HG03196 (cell line): Measurements from ENCODE around the gene PTAR1.

Experiments
- ATAC-seq: cut with Tn5 transposase; IDR thresholded peaks from one replicate; pipeline ENCODE4 v1.9.1; 2021; ENCODE audit not compliant: unreplicated experiment

The PTAR1 gene

DNA sequence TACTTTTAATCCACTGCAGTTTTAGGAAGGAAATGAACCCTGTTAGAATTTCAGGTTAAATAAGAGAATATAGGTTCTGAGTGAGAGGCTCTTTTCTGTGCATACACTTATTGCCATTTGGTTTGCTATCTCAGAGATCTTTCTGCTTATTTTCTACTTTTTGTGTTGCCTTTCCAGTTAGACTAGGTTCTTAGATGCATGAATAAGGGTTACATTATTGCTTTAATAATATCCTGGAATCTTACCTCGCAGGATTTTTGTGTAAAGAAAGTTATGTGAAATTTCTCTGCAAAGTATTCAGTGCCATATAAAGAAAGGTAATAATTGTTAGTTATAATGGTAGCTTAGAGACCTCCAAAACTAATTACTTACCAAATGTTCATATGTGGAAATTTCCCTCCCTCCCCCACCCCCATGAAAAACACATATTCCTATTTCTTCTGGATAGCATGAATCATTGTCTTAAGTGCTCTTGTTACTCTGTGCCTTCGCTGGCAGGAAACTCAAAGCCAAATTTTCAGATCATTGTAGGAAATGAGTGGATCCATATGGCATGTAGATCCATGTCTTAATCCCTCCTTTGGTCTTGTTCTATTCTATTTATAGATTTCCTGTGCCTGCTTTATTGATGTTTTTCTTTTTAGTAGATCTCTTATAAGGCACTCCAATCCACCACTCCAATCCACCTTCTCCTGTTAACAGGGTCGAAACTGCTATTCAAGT is 84.9 kb downstream of the PTAR1 start:
- no peak for ATAC-seq

DNA sequence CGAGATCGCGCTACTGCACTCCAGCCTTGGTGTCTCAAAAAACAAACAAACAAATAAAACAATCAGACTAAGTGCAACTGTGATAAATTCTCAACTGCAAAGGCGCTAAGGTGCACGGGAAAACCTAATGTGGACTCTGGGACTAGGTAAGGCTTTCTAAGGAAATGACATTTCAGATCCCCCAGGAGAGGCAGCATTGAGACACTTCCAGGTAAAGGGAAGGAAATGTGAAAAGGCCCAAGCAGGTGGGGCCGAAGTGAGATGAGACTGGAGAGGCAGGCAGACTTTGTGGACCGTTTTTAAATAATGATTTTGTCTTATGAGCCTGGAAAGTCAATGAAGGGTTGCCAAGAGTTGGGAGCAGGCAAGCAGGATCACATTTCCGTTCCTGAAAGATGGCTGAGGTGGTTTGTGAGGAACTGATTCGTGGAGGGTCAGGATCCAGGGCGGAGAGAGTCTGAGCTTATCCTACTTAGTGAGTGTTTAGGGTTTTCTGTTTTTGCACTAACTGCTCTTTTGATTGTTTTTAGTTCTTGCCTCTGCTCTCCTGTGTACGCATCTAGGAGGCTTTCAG is 85.6 kb downstream of the PTAR1 start:
- no peak for ATAC-seq

DNA sequence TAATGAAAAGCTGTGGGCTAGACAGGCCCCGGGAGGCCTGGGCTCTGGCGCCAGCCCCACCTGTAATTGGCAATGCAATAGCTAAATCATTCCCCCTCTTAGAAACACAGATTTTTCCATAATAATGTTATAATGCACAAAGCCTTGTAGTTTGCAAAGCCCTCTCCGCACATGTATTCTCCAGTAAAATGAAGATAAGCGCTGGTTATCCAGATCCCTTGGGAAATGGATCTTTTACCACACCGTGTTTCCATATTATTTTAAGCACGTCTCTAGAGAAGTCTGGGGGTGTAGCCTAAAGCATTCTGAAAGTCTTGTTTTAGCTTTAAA is 86.5 kb downstream of the PTAR1 start:
- no peak for ATAC-seq

DNA sequence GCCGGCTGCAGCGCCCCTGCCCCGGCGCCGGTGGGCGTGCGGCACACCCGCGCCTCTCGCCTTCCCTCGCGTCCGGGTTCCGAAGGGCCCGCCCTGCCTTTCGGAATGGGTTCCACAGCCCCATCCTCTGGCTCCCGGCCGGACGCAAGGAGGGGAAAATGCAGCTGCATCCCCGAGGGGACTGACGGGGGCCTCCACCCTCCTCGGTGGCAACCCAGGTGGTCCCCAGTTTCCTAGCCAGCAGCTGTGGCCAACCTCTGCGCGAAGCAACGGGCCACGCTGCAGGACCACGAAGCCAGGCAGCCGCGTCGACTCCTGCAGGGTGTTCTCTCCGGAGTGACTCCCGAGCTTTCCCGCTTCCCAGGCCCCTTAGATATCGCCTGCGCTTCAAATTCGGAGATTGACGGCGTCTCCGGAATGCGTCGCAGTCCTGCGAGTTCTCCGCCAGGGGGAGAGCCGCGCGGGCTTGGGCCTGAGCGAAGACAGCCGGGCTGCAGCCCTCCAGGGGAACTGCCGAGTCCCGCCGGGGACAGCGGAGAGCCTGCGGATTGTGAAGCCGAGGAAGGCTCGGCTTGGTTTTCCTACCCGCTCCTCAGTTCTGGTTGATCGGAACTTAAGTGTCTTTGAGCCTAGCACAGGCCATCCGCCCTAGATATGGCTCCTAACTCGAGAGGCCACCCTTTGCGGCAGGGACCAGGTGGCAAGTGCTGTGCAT is 87.1 kb downstream of the PTAR1 start:
- ATAC-seq = peak; percentile 95

DNA sequence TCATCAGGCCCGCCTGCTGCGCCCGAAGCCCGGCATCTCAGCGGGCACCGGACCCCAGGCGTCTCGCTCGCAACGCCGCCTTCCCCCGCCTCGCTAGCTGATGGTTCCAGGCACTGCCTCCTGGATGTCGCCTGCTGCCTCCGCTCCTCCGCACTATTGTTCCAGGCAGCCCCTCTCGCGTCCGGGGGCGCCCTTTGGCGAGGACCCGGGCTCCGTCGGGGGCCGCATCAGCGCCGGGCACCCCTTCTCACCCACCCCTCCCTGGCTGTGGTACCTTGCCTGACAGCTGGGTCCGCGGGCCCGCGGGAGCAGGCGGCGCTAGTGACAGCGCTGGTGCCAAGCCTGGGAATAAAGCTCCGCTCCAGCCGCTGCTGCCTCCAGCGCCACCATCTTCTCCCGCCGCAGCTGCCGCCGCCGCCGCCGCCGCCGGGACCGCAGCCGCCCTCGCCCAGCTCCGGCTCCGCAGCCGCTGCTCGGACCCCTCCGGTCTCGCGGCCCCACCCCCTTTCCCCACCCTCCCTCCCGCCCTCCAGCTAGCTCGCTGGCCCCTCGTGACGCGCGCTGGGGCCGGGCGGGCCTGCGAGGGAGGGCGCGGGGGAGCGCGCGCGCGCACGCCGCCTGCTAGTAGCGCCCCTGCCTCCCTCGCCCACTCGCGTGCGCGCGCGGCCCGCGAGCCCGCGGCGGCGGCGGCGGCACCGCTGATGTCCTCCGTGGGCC is 87.8 kb downstream of the PTAR1 start, which contains the start of gene APBA1:
APBA1 (minus strand) TSS at position 493 of the 717 bp plus-strand sequence.
- peak; percentile 34 for ATAC-seq

DNA sequence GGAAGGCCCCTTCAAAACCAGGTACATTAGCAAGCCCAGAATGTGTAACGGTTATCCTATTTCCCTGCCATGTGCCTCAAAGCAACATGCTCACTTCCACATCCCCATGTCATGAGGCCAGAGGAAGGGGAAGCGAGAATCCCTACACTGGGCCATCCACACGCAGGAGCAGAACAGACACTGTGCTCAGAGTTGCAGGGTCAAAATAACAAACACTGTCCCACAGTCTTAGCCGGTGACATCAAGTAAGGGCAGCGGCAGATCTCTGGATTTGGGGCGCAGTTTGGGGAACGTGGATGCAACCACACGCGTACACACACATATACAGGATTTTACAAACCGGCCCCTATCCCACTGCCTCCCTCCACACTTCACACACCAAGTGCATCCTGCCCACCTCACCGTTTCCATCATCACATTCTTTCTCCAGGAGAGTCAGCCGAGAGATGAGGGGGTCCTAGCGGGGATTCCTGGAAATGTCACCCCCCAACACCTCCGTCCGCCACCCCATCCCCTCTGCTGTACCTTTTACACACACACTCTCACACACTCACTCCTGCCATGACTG is 88.4 kb downstream of the PTAR1 start:
- no peak for ATAC-seq

DNA sequence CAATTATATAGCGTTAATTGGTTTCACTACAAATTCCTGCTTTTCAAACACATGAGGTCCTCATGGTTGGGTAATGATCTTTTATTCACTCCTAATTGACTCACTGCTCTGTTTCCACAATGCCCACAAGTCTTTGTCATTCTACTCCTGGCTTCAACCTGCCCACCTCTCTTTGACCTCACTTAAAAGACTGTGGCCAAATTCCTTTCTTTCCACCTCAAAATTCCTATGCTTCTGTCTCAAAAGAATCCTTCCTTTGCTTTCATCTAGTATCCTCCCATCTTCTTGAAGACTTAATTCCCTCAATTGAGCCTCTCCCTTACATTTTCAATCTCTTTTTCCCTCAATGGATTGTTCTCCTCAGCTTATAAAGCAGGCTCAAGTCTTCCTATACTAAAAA is 92.5 kb downstream of the PTAR1 start:
- ATAC-seq = no peak

DNA sequence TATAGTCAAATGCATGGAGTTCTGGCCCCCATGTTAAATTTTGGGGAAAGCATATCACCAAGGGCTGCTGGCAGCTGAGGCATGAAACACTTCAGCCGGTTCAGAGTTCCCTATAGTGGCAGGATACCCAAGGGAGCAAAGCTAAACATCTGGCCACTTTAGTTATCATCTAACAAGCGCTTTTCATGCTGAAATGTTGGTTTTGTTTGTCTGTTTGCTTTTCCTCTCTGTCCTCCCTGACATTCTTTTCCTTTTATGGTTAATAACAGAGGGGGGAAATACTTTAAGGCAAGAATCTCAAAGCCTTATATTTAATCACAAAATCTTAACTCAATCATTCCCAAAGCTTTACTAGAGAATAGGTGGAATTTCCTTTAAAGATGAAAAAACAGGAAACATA is 99.5 kb downstream of the PTAR1 start:
- no peak for ATAC-seq
